Endothelial cell of umbilical vein (primary cell): ENCODE measurements around the gene UBASH3A. TPM values are rescaled to one million over a fixed set of nuclear protein-coding genes. Genes with fewer than 3 reads are reported as not detected.

ENCODE experiments used
- BruUV-seq: library from RNA; stranded (reverse); fragments of 400-500 nt; replicated peaks from 2 replicates; lab custom pipeline; 2021; lab: Mats Ljungman, UMichigan
- CTCF ChIA-PET: fragments of 300-600, 350-600 bp; sonication (Branson Sonifier 250); formaldehyde crosslinking; loops from one replicate; lab custom pipeline; 2021; ENCODE audit warnings: antibody characterized with exemption, inconsistent platforms; lab: Charles Lee
- POLR2A ChIA-PET: fragments of 300-600, 350-600 bp; sonication (Branson Sonifier 250); formaldehyde crosslinking; loops from one replicate; lab custom pipeline; 2021; ENCODE audit warnings: antibody characterized with exemption, inconsistent platforms; lab: Charles Lee
- DNase-seq: peaks from one replicate; pipeline ENCODE4 v3.0.0-alpha.2; 2011; ENCODE audit warnings: low read depth, low spot score
- FAIRE-seq: peaks from 2 replicates; lab custom pipeline; 2011; peaks lifted over from hg19 to GRCh38; lab: Jason Lieb, UNC
- H2AFZ ChIP-seq: 2 replicates; pipeline ENCODE4 v1.6.0; 2012; ENCODE audit warnings: low read depth, low read length, control low read depth, inconsistent platforms
- H3K27ac ChIP-seq: 2 replicates; pipeline ENCODE4 v1.5.1; 2011; ENCODE audit warnings: low read depth, mild to moderate bottlenecking, control low read depth, low read length, moderate library complexity; ENCODE audit not compliant: insufficient read depth
- H3K27me3 ChIP-seq, 2 experiments: 2 replicates each; pipeline versions ENCODE4 v1.6.0 to v1.6.1; 2011; ENCODE audit warnings: low read length in 2 of 2, mixed read lengths in 1 of 2; ENCODE audit not compliant: control insufficient read depth in 2 of 2, insufficient read depth in 2 of 2
- H3K36me3 ChIP-seq, 2 experiments: 2 replicates in 1 of 2; 3 replicates in 1 of 2; pipeline ENCODE4 v1.5.1; 2011; ENCODE audit warnings: low read length in 2 of 2, mild to moderate bottlenecking in 1 of 2, moderate library complexity in 1 of 2; ENCODE audit not compliant: control insufficient read depth in 2 of 2, insufficient read depth in 2 of 2; ENCODE audit errors: extremely low read depth in 1 of 2
- H3K4me1 ChIP-seq: 3 replicates; pipeline ENCODE4 v1.5.1; 2011; ENCODE audit warnings: mild to moderate bottlenecking, low read length; ENCODE audit not compliant: control insufficient read depth, insufficient read depth; ENCODE audit errors: extremely low read depth
- H3K4me2 ChIP-seq: 2 replicates; pipeline ENCODE4 v1.6.1; 2011; ENCODE audit warnings: low read length, control low read depth, mixed read lengths; ENCODE audit not compliant: insufficient read depth
- H3K4me3 ChIP-seq, 3 experiments: fragments of 200-600 bp in 1 of 3; sonication (generic), shearing (Covaris generic) in 1 of 3; replicated peaks in 1 of 3; 2 replicates each; pipeline ENCODE4 v1.5.1; 2011 to 2016; ENCODE audit warnings: control low read depth in 3 of 3, low read length in 3 of 3, mild to moderate bottlenecking in 2 of 3, inconsistent platforms in 1 of 3, low read depth in 1 of 3, moderate library complexity in 1 of 3; ENCODE audit not compliant: insufficient read depth in 1 of 3
- H3K79me2 ChIP-seq: 2 replicates; pipeline ENCODE4 v1.6.0; 2012; ENCODE audit warnings: low read length, inconsistent platforms; ENCODE audit not compliant: control insufficient read depth, insufficient read depth
- H3K9ac ChIP-seq: replicated peaks from 2 replicates; pipeline ENCODE3; 2011; ENCODE audit warnings: low read length, control low read depth; ENCODE audit not compliant: insufficient read depth; ENCODE audit errors: extremely low read depth
- H3K9me1 ChIP-seq: replicated peaks from 3 replicates; pipeline ENCODE4 v1.6.0; 2011; ENCODE audit warnings: mild to moderate bottlenecking, low read length; ENCODE audit not compliant: control insufficient read depth, insufficient read depth; ENCODE audit errors: extremely low read depth
- H3K9me3 ChIP-seq: replicated peaks from 2 replicates; pipeline ENCODE4 v1.5.1; 2012; ENCODE audit warnings: low read length, inconsistent platforms; ENCODE audit not compliant: control insufficient read depth, insufficient read depth
- H4K20me1 ChIP-seq: replicated peaks from 2 replicates; pipeline ENCODE3; 2011; ENCODE audit warnings: mild to moderate bottlenecking, low read length; ENCODE audit not compliant: control insufficient read depth, insufficient read depth; ENCODE audit errors: extremely low read depth
- CTCF ChIP-seq, 2 donors: IDR thresholded peaks; 1 replicate in 1 of 2; 2 replicates in 1 of 2; pipeline ENCODE4 v1.5.1; 2011; ENCODE audit warnings: low read length in 2 of 2, mild to moderate bottlenecking in 2 of 2, moderate library complexity in 2 of 2, control low read depth in 1 of 2, inconsistent platforms in 1 of 2, low read depth in 1 of 2; ENCODE audit not compliant: insufficient read depth in 1 of 2; ENCODE audit errors: extremely low read depth in 1 of 2
- EZH2 ChIP-seq: IDR thresholded peaks from 2 replicates; pipeline ENCODE4 v1.6.1; 2012; ENCODE audit warnings: borderline replicate concordance, low read depth, mild to moderate bottlenecking, moderate library complexity, low read length, inconsistent platforms; ENCODE audit not compliant: severe bottlenecking
- FOS ChIP-seq: IDR thresholded peaks from 2 replicates; pipeline ENCODE4 v1.6.1; 2011; ENCODE audit warnings: mild to moderate bottlenecking, low read length, moderate library complexity, borderline replicate concordance; ENCODE audit not compliant: insufficient read depth
- GATA2 ChIP-seq: IDR thresholded peaks from 2 replicates; pipeline ENCODE4 v1.7.0; 2011; ENCODE audit warnings: low read depth, mild to moderate bottlenecking, moderate library complexity, mixed read lengths, low read length; ENCODE audit not compliant: insufficient read length, insufficient read depth
- JUN ChIP-seq: IDR thresholded peaks from 2 replicates; pipeline ENCODE4 v1.6.1; 2011; ENCODE audit warnings: borderline replicate concordance, low read depth; ENCODE audit not compliant: insufficient read length, insufficient read depth
- MAX ChIP-seq: IDR thresholded peaks from 2 replicates; pipeline ENCODE4 v1.6.1; 2011; ENCODE audit not compliant: insufficient read depth, insufficient read length
- MYC ChIP-seq: IDR thresholded peaks from one replicate; pipeline ENCODE4 v1.6.1; 2011; ENCODE audit warnings: mild to moderate bottlenecking, low read depth, low read length
- POLR2A ChIP-seq: IDR thresholded peaks from 2 replicates; pipeline ENCODE4 v1.6.1; 2012; ENCODE audit warnings: low read depth, mild to moderate bottlenecking, control low read depth, low read length
- POLR2AphosphoS5 ChIP-seq: IDR thresholded peaks from 2 replicates; pipeline ENCODE4 v1.6.1; 2012; ENCODE audit warnings: low read depth, mild to moderate bottlenecking, control low read depth, low read length, moderate library complexity; ENCODE audit not compliant: insufficient read depth
- dilution Hi-C: fragments of 300-500 bp; cut with MboI; formaldehyde crosslinking; loops from one replicate; pipeline ENCODE4 v1.15.0; 2019; ENCODE audit warnings: low sequenced_read_pairs; ENCODE audit not compliant: extremely low pct_ligation_motif_present
- intact Hi-C: fragments of 100-400 bp; cut with micrococcal nuclease; formaldehyde crosslinking; loops from one replicate; pipeline ENCODE4 v1.10.0; 2022
- polyA plus RNA-seq, 4 experiments: library from polyadenylated mRNA; depleted of rRNA in 3 of 4; stranded (reverse) in 3 of 4; unstranded in 1 of 4; fragments of >200 nt; gene quantifications; 2 replicates each; pipeline versions ENCODE4 v1.2.1 to v1.2.3, GENCODE V29; 2011 to 2012; ENCODE audit warnings: missing spikeins in 1 of 4
- total RNA-seq: library from RNA; stranded (reverse); gene quantifications from 2 replicates; pipeline ENCODE4 v1.2.3, GENCODE V29; 2021

UBASH3A gene
- total and polyA plus RNA-seq, 2 donors (not counting 3 experiments of a cell fraction or from before 2014, with no cell fraction given), result not detected

- CTCF ChIA-PET, result interaction anchor here (0.8 to 1.0 kb wide), 2 partner anchors 8 to 163 kb away, joined by 3 read pairs; no protein-coding TSS in a partner anchor
- dilution Hi-C loops, result no loop called here
- FAIRE-seq, result no peak
These were observed 26.2 kb downstream of the UBASH3A start for GRCh38 chr21:42429856-42430255.

More at GRCh38 chr21:42429856-42430255, 26.2 kb downstream of the UBASH3A start:
- DNase-seq, result no peak
- Histone ChIP-seq H3K4me2 (no peak overlapping the region), H3K9me1 (no peaks in the 10 kb centered on the region), H3K4me1 (peaks cover 9% of the 10 kb centered on the region), H3K9ac (no peak overlapping the region), H3K36me3 (no peaks in the 10 kb centered on the region), H4K20me1 (no peaks in the 10 kb centered on the region), H3K9me3 (no peaks in the 10 kb centered on the region), H2AFZ (no peak overlapping the region), H3K4me3 (no peak overlapping the region), H3K27me3 (peaks cover 12 to 15% of the 10 kb centered on the region in 2 experiments), H3K27ac (no peak overlapping the region), H3K79me2 (no peaks in the 10 kb centered on the region)
- intact Hi-C loops, result no loop called here
- BruUV-seq, result no TSS peak
- no peak for TF ChIP-seq POLR2AphosphoS5
- TF ChIP-seq POLR2A, result no peak
- no peak for TF ChIP-seq EZH2
- no peak for TF ChIP-seq FOS
- no peak for TF ChIP-seq GATA2
- TF ChIP-seq MAX, result no peak
- TF ChIP-seq JUN, result no peak
- no peak for TF ChIP-seq CTCF (IDR thresholded peaks at IDR 0.05; ENCODE audit: extremely low read depth in 1 of 2, insufficient read depth in 1 of 2, low read depth in 1 of 2, low read length in 2 of 2)
- TF ChIP-seq MYC, result no peak
- POLR2A ChIA-PET, result no interaction called here
